DOHH2 (cell line): ENCODE data around the gene GAREM1.

Experiments used
- CTCF ChIP-seq: fragments of 200-600 bp; sonication (generic); IDR thresholded peaks from one replicate; pipeline ENCODE4 v1.5.1; 2014; ENCODE audit warnings: antibody characterized with exemption, mild to moderate bottlenecking, low read depth, low read length; ENCODE audit not compliant: poor library complexity, severe bottlenecking
- EZH2phosphoT487 ChIP-seq: fragments of 200-600 bp; sonication (generic); IDR thresholded peaks from 2 replicates; pipeline ENCODE4 v1.6.1; 2017; ENCODE audit warnings: borderline replicate concordance, mild to moderate bottlenecking, antibody characterized with exemption, low read length, moderate library complexity, mixed read lengths

DNA sequence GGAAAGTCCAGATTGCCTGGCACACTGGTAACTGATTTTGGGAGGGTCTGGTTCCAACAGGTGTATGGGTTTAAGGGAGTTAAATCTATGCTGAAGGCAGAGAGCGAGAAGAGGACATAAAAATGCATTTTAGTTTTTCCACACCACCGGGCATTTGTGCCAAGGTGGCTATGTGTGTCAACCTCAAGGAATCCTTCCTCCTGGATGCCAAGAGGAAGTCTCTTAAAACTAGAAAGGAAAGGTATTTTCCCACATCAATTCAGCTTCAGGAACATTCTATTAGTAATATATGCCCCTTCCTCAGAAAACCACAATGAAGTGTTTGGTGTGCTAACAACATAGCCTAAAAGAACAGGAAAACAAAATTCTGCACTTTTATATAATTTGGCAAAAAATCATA is 5.4 kb upstream of the GAREM1 start:
- TF ChIP-seq CTCF (no peak), EZH2phosphoT487 (no peak)
